ENCODE measurements around the gene SPDYA.
"Not testable (repeated sequence)": the region's sequence is repeated elsewhere in the genome, so short reads cannot be mapped to it uniquely, and the experiment has no call there.

SPDYA gene

GRCh38 chr2:28772351-28772750 is 38.3 kb upstream of the SPDYA start:
- no peak for TF ChIP-seq CTCF (IDR thresholded peaks at IDR 0.05; ENCODE audit: extremely low read depth, missing control alignments)
- DNase-seq (ENCODE audit: low spot score): no peak

DNA sequence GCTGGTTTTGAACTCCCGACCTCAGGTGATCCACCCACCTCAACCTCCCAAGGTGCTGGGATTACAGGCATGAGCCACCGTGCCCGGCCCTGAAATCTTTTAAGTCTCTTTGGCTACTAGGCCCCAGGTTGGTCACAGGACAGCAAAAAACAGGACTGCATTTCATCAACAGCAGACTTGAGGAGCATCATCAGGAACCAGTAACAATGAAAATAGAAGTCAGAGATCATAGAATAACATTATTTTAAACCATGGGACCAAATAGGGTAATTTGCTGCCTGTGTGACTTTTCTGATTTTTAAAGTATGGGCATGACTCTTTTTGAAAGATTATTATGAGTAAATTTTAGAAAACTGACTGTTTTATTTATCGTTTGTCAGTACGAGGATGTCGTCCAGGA is 34.2 kb upstream of the SPDYA start:
- TF ChIP-seq CTCF (IDR thresholded peaks at IDR 0.05; ENCODE audit: extremely low read depth, missing control alignments): no peak

GRCh38 chr2:28778392-28778791 is 32.2 kb upstream of the SPDYA start:
- DNase-seq (ENCODE audit: low spot score): no peak
- no peak for TF ChIP-seq CTCF (IDR thresholded peaks at IDR 0.05; ENCODE audit: extremely low read depth, missing control alignments)

More for the DNA sequence above, 34.2 kb upstream of the SPDYA start:
- DNase-seq (ENCODE audit: low spot score): no peak

- no peak for DNase-seq (ENCODE audit: low spot score)
- TF ChIP-seq CTCF (IDR thresholded peaks at IDR 0.05; ENCODE audit: extremely low read depth, missing control alignments): no peak
These were observed 31.6 kb upstream of the SPDYA start for GRCh38 chr2:28779001-28779400.

- no peak for TF ChIP-seq CTCF (IDR thresholded peaks at IDR 0.05; ENCODE audit: extremely low read depth, missing control alignments)
- no peak for DNase-seq (ENCODE audit: low spot score)
These were observed 30.1 kb upstream of the SPDYA start for GRCh38 chr2:28780496-28780895.

GRCh38 chr2:28782423-28782822 is 28.2 kb upstream of the SPDYA start:
- no peak for TF ChIP-seq CTCF (IDR thresholded peaks at IDR 0.05; ENCODE audit: extremely low read depth, missing control alignments)
- no peak for DNase-seq (ENCODE audit: low spot score)

- DNase-seq (ENCODE audit: low spot score): not testable (repeated sequence)
These were observed 26.1 kb upstream of the SPDYA start for GRCh38 chr2:28784570-28784969.

DNA sequence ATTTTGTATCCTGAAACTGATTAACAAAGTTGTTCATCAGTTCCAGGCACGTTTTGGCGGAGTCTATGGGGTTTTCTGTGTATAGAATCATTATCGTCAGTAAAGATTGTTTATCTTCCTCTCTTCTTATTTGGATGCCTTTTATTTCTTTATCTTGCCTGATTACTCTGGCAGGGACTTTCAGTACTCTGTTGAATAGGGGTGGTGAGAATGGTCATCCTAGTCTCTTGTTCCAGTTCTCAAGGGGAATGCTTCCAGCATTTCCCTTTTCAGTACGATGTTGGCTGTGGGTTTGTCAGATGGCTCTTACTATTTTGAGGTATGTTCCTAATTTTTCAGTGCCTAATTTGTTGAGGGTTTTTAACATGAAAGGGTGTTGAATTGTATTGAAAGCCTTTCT is 14.0 kb upstream of the SPDYA start:
- DNase-seq (ENCODE audit: low spot score): no peak
- no peak for TF ChIP-seq CTCF (IDR thresholded peaks at IDR 0.05; ENCODE audit: extremely low read depth, missing control alignments)
